Right atrium auricular region (tissue), 2 donors: ENCODE results near the gene NTN3. TPM values are rescaled to one million over a fixed set of nuclear protein-coding genes. Genes with fewer than 3 reads are reported as not detected.

Source experiments
- DNase-seq: peaks from one replicate; pipeline ENCODE4 v3.0.0-alpha.2; 2019; ENCODE audit warnings: low spot score
- H3K27ac ChIP-seq, 2 donors: fragments of 200-600 bp; sonication (generic); 1 replicate in 1 of 2; 2 replicates in 1 of 2; pipeline ENCODE4 v1.5.1; 2016 to 2019
- H3K27me3 ChIP-seq, 2 donors: fragments of 200-600 bp; sonication (generic); one replicate each; pipeline versions ENCODE4 v1.5.1 to v1.6.0; 2017 to 2019
- H3K36me3 ChIP-seq: fragments of 200-600 bp; sonication (generic); one replicate; pipeline ENCODE4 v1.5.1; 2016
- H3K4me1 ChIP-seq, 2 donors: fragments of 200-600 bp; sonication (generic); one replicate each; pipeline versions ENCODE4 v1.5.1 to v1.6.0; 2017 to 2019
- H3K4me3 ChIP-seq, 2 donors: fragments of 200-600 bp; sonication (generic); 1 replicate in 1 of 2; 2 replicates in 1 of 2; pipeline ENCODE4 v1.5.1; 2017 to 2019; ENCODE audit warnings: mild to moderate bottlenecking in 1 of 2, moderate library complexity in 1 of 2
- H3K9me3 ChIP-seq, 2 donors: fragments of 200-600 bp; sonication (generic); one replicate each; pipeline ENCODE4 v1.5.1; 2019
- total RNA-seq, 2 donors: library from RNA; depleted of rRNA; stranded (reverse); fragments of >200 nt; gene quantifications; one replicate each; pipeline ENCODE4 v1.1.0, GENCODE V29; 2016
- TF ChIP-seq, protein P1 (sequence below), 2 donors: fragments of 200-600 bp; sonication (generic); IDR thresholded peaks; one replicate each; pipeline ENCODE4 v1.5.1; 2019; ENCODE audit warnings: antibody characterized with exemption in 2 of 2

The NTN3 gene
- total RNA-seq, 2 donors from 2014 or later, result 0.22 to 0.51 TPM

DNA sequence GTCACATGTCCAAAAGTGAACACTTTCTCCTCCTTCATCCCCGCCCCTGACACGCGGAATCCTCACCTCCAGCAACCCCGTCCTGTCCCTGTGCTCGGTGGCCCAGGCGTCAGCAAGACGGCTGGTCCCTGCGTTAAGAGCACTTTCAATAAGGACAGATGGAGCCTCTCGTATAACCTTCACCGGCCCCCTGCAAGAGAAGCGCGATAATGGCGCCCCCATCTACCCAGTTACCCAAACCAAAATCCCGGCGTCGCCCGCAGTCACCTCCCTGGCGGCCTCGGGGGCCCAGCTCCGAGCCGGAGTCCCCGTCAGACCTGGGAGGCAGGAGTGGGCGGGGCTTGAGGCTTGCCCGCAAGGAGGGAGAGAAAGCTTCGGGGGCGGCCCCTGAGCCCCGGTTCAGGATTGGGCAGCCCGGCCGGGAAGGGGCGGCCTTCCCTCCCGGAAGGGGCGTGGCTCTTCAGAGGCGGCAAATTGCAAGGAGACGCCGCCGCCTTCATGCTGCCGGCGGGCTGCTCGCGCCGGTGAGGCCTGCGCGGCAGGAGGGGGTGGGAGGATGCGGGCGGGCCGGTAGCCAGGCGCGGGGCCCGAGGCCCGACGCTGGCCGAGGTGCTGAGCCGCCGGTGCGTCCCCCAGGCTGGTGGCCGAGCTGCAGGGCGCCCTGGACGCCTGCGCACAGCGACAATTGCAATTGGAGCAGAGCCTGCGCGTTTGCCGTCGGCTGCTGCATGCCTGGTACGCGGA is 11.3 kb upstream of the NTN3 start, which contains the start of gene TEDC2:
Gene TEDC2, plus strand, starts transcription at position 463 of the 744 bp plus-strand sequence. Its CDS starts 36 bp downstream, at position 499.
- Histone ChIP-seq H3K4me3 (peak within 1 kb of the TSS; percentile 43 to 60), H3K27me3 (no peaks in the 10 kb centered on the region), H3K9me3 (no peaks in the 10 kb centered on the region), H3K4me1 (peaks cover 0 to 19% of the 10 kb centered on the region in 2 donors), H3K27ac (peak within 1 kb of the TSS; percentile 37 to 65), H3K36me3 (no peaks in the 10 kb centered on the region)
- DNase-seq, result peak; percentile 95
- TF ChIP-seq, protein P1, sequence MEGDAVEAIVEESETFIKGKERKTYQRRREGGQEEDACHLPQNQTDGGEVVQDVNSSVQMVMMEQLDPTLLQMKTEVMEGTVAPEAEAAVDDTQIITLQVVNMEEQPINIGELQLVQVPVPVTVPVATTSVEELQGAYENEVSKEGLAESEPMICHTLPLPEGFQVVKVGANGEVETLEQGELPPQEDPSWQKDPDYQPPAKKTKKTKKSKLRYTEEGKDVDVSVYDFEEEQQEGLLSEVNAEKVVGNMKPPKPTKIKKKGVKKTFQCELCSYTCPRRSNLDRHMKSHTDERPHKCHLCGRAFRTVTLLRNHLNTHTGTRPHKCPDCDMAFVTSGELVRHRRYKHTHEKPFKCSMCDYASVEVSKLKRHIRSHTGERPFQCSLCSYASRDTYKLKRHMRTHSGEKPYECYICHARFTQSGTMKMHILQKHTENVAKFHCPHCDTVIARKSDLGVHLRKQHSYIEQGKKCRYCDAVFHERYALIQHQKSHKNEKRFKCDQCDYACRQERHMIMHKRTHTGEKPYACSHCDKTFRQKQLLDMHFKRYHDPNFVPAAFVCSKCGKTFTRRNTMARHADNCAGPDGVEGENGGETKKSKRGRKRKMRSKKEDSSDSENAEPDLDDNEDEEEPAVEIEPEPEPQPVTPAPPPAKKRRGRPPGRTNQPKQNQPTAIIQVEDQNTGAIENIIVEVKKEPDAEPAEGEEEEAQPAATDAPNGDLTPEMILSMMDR (IDR thresholded peaks at IDR 0.05), result no peak

DNA sequence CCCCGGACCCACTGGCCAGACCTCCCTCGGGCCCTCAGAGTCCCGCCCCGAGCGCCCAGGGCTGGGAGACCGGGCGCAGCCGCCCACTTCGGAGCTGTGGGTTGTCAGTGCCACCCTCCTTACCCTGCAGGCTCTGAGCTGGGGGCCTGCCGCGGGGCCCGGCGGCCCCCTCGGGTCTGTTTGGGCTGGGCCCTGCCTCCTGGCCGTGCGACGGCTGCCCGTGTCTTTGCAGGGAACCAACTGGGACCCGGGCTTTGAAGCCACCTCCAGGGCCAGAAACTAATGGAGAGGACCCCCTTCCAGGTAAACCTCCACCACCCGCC is 10.7 kb upstream of the NTN3 start:
- Histone ChIP-seq H3K4me1 (peaks cover 0 to 19% of the 10 kb centered on the region in 2 donors), H3K4me3 (peak overlapping the region; percentile 43 to 60), H3K36me3 (no peaks in the 10 kb centered on the region), H3K9me3 (no peaks in the 10 kb centered on the region), H3K27ac (no peak overlapping the region), H3K27me3 (no peaks in the 10 kb centered on the region)
- TF ChIP-seq, protein P1 (IDR thresholded peaks at IDR 0.05), result no peak
- no peak for DNase-seq

DNA sequence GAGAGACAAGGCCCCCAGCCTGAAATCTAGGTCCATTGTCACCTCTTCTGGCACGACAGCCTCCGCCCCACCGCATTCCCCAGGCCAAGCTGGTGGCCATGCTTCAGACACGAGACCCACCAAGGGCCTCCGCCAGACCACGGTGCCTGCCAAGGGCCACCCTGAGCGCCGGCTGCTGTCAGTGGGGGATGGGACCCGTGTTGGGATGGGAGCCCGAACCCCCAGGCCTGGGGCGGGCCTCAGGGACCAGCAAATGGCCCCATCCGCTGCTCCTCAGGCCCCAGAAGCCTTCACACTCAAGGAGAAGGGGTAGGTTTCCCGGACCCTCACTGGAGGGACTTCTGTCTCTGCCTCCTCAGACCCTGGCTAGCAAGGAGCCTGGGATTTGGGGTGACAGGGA is 10.2 kb upstream of the NTN3 start:
- Histone ChIP-seq H3K27ac (no peak overlapping the region), H3K9me3 (no peaks in the 10 kb centered on the region), H3K36me3 (no peaks in the 10 kb centered on the region), H3K4me3 (no peak overlapping the region), H3K27me3 (no peaks in the 10 kb centered on the region), H3K4me1 (peaks cover 0 to 19% of the 10 kb centered on the region in 2 donors)
- TF ChIP-seq, protein P1 (IDR thresholded peaks at IDR 0.05), result no peak
- DNase-seq, result no peak

DNA sequence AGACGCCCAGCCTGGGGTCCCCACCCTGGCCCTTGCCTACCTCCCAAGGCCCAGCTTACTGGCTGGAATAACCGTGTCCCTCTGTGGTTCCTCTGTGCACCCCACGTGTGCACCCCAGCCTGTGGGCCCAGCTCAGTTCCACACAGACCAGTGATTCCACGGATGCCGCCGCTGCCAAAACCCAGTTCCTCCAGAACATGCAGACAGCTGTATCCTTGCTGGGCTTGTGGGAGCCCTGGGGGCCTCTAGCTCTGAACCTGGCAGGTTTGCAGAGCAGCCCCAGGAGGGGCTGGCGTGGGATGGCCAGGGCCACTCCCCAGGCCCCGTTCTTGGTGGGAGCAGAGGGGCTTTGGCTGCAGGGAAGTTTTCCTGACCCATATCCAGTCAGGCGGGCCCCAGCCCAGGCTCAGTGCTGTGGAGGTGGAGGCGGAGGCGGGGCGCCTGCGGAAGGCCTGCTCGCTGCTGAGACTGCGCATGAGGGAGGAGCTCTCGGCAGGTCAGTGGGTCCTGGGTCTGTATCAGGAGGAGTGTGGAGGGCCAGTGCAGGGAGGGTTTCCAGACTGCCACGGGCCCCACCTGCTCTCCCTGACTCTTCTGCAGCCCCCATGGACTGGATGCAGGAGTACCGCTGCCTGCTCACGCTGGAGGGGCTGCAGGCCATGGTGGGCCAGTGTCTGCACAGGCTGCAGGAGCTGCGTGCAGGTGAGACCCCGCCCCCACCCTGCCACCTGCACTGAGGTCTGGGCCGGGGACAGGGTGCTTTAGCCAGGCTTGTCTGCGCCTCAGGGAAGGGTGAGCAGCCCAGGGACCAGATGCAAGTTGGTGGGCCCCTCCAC is 8.8 kb upstream of the NTN3 start:
- Histone ChIP-seq H3K4me1 (peaks cover 0 to 22% of the 10 kb centered on the region in 2 donors), H3K27me3 (no peaks in the 10 kb centered on the region), H3K27ac (no peak overlapping the region), H3K36me3 (no peaks in the 10 kb centered on the region), H3K9me3 (no peaks in the 10 kb centered on the region), H3K4me3 (no peak overlapping the region)
- TF ChIP-seq, protein P1 (IDR thresholded peaks at IDR 0.05), result no peak
- DNase-seq, result no peak

DNA sequence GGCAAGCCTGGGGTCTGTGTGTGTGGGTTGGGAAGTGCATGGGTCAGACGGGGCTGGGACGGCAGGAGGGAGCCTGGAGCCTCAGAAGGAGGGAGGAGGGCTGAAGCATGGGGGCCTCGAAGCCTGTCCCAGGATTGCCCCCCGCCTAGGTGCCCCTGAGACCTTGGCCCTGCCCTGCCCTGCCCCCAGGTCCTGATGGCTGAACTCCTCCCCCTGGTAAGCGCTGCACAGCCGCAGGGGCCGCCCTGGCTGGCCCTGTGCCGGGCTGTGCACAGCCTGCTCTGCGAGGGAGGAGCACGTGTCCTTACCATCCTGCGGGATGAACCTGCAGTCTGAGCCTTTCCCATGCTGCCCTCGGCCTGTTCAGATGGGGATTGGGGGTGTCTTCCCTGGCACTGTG is 6.8 kb upstream of the NTN3 start:
- H3K27ac ChIP-seq, result no peak overlapping the region
- peaks cover 0 to 37% of the 10 kb centered on the region in 2 donors for H3K4me1 ChIP-seq
- H3K27me3 ChIP-seq, result no peaks in the 10 kb centered on the region
- DNase-seq, result no peak
- H3K9me3 ChIP-seq, result no peaks in the 10 kb centered on the region
- H3K4me3 ChIP-seq, result no peak overlapping the region
- TF ChIP-seq, protein P1 (IDR thresholded peaks at IDR 0.05), result no peak
- H3K36me3 ChIP-seq, result no peaks in the 10 kb centered on the region
